PC-9 (cell line): ENCODE data around the gene ARSI. TPM values are rescaled to one million over a fixed set of nuclear protein-coding genes. Genes with fewer than 3 reads are reported as not detected.

Experiments
- BruUV-seq: library from RNA; stranded (reverse); fragments of 400-500 nt; replicated peaks from 2 replicates; lab custom pipeline; 2021; lab: Mats Ljungman, UMichigan
- CTCF ChIA-PET: fragments of 300-600 bp; sonication (Branson Sonifier 250); formaldehyde crosslinking; loops from one replicate; lab custom pipeline; 2022; ENCODE audit warnings: antibody characterized with exemption; lab: Charles Lee
- POLR2A ChIA-PET: fragments of 300-600 bp; sonication (Branson Sonifier 250); formaldehyde crosslinking; loops from one replicate; lab custom pipeline; 2022; ENCODE audit warnings: antibody characterized with exemption; ENCODE audit not compliant: unreplicated experiment; lab: Charles Lee
- DNase-seq, 2 experiments: peaks; one replicate each; pipeline versions ENCODE4 v3.0.0 to v3.0.0-alpha.2; 2015 to 2022; ENCODE audit warnings: mixed read lengths in 1 of 2
- H2AFZ ChIP-seq: fragments of 200-600 bp; sonication (generic); 2 replicates; pipeline ENCODE4 v1.8.1; 2017; ENCODE audit warnings: antibody characterized with exemption
- H3F3A ChIP-seq: fragments of 200-600 bp; sonication (generic); 2 replicates; pipeline ENCODE4 v1.8.1; 2017; ENCODE audit warnings: antibody characterized with exemption, mild to moderate bottlenecking, low read depth; ENCODE audit not compliant: insufficient read depth
- H3K27ac ChIP-seq: fragments of 200-600 bp; sonication (generic); 2 replicates; pipeline ENCODE4 v1.6.1; 2016; ENCODE audit warnings: mixed run types
- H3K27me3 ChIP-seq: fragments of 200-600 bp; sonication (generic); 2 replicates; pipeline ENCODE4 v1.6.1; 2016; ENCODE audit warnings: low read depth, mixed run types; ENCODE audit not compliant: insufficient read depth
- H3K36me3 ChIP-seq: fragments of 200-600 bp; sonication (generic); 2 replicates; pipeline ENCODE4 v1.6.1; 2016; ENCODE audit warnings: low read depth, mixed run types
- H3K4me1 ChIP-seq: fragments of 200-600 bp; sonication (generic); replicated peaks from 2 replicates; pipeline ENCODE4 v1.6.1; 2016; ENCODE audit warnings: mixed run types; ENCODE audit not compliant: insufficient read depth
- H3K4me2 ChIP-seq: fragments of 200-600 bp; sonication (generic); 2 replicates; pipeline ENCODE4 v1.6.1; 2017; ENCODE audit warnings: mixed run types
- H3K4me3 ChIP-seq: fragments of 200-600 bp; sonication (generic); 2 replicates; pipeline ENCODE4 v1.6.1; 2016; ENCODE audit warnings: mixed run types
- H3K79me2 ChIP-seq: fragments of 200-600 bp; sonication (generic); 2 replicates; pipeline ENCODE4 v1.6.1; 2017; ENCODE audit warnings: low read depth, mixed run types
- H3K9me2 ChIP-seq: fragments of 200-600 bp; sonication (generic); 2 replicates; pipeline ENCODE4 v1.8.1; 2017; ENCODE audit warnings: mild to moderate bottlenecking; ENCODE audit not compliant: insufficient read depth
- H3K9me3 ChIP-seq: fragments of 200-600 bp; sonication (generic); 2 replicates; pipeline ENCODE4 v1.8.1; 2016; ENCODE audit warnings: low read depth; ENCODE audit not compliant: insufficient read depth
- H4K20me1 ChIP-seq: fragments of 200-600 bp; sonication (generic); 2 replicates; pipeline ENCODE4 v1.8.1; 2017; ENCODE audit not compliant: insufficient read depth
- EZH2 ChIP-seq: fragments of 200-600 bp; sonication (generic); IDR thresholded peaks from 2 replicates; pipeline ENCODE4 v1.8.0; 2017; ENCODE audit warnings: antibody characterized with exemption, low read depth
- intact Hi-C: fragments of 100-400 bp; cut with micrococcal nuclease; formaldehyde crosslinking; loops from one replicate; pipeline ENCODE4 v1.10.0; 2022; ENCODE audit not compliant: unreplicated experiment
- total RNA-seq: library from RNA; stranded (reverse); gene quantifications from 2 replicates; pipeline ENCODE4 v1.2.3, GENCODE V29; 2021
- TF ChIP-seq, protein P1 (sequence below): fragments of 200-600 bp; sonication (generic); conservative IDR thresholded peaks from 2 replicates; pipeline ENCODE4 v1.6.1; 2017; ENCODE audit warnings: mixed run types, antibody characterized with exemption, mild to moderate bottlenecking, moderate library complexity

ARSI gene
- total RNA-seq, 1 experiment from 2014 or later: 2.6 TPM

DNA sequence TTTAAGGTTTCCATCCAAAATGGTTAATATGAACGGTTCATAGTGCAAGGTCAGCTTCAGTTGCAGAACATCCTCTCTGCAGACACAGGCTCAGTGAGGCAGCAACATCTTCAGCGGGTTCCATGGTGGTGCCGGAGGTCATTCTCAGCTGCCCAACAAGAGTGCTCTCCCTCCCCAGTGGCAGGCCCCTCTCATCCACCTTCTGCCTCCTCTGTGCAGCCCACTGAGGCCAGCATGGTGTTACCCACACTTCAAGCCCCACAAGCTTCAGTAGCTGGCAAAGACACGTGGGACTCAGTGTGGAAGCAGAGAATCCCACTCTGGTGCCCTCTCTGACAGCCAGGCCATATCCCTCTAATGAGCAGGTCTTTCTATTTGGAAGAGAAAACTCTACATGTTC, 4.1 kb upstream of the ARSI start:
- POLR2A ChIA-PET: no interaction called here
- H3K9me3 ChIP-seq: no peaks in the 10 kb centered on the region

DNA sequence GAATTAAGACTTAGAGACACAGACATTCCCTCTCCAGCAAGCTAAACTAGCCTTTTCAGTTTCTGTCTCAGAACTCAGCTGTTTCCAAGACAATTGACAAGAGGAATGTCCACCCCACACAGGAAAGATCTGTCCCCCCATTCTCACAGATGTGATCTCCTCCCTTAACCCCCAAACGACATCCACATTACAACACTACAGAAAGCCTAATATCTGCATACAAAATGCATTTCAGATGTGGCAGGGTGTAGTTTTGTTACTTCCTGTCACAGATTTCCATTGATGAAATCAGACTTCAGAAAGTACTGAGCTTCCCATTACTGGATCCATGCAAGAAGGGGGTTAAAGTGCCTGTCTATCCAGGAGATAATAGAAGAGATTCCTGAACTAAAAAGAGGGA, 2.9 kb upstream of the ARSI start:
- TF ChIP-seq, protein P1, sequence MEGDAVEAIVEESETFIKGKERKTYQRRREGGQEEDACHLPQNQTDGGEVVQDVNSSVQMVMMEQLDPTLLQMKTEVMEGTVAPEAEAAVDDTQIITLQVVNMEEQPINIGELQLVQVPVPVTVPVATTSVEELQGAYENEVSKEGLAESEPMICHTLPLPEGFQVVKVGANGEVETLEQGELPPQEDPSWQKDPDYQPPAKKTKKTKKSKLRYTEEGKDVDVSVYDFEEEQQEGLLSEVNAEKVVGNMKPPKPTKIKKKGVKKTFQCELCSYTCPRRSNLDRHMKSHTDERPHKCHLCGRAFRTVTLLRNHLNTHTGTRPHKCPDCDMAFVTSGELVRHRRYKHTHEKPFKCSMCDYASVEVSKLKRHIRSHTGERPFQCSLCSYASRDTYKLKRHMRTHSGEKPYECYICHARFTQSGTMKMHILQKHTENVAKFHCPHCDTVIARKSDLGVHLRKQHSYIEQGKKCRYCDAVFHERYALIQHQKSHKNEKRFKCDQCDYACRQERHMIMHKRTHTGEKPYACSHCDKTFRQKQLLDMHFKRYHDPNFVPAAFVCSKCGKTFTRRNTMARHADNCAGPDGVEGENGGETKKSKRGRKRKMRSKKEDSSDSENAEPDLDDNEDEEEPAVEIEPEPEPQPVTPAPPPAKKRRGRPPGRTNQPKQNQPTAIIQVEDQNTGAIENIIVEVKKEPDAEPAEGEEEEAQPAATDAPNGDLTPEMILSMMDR: no peak
- no peak for TF ChIP-seq EZH2
- ChIA-PET CTCF (interaction anchor here (0.7 kb wide), 1 partner anchor 11 kb away, joined by 3 read pairs; no protein-coding TSS in a partner anchor), POLR2A (interaction anchor here (0.6 kb wide), 1 partner anchor 284 kb away, joined by 3 read pairs; no protein-coding TSS in a partner anchor)
- Histone ChIP-seq H3F3A (peaks cover 9% of the 10 kb centered on the region), H3K27ac (no peak overlapping the region), H4K20me1 (no peaks in the 10 kb centered on the region), H3K4me1 (peaks cover 15% of the 10 kb centered on the region), H3K27me3 (no peaks in the 10 kb centered on the region), H2AFZ (no peak overlapping the region), H3K79me2 (no peaks in the 10 kb centered on the region), H3K9me3 (no peaks in the 10 kb centered on the region), H3K4me3 (no peak overlapping the region), H3K36me3 (no peaks in the 10 kb centered on the region), H3K4me2 (no peak overlapping the region), H3K9me2 (no peaks in the 10 kb centered on the region)
- no peak for DNase-seq
- intact Hi-C loops: no loop called here
- no TSS peak for BruUV-seq

More for the DNA sequence above, 4.1 kb upstream of the ARSI start:
- no peaks in the 10 kb centered on the region for H3K9me2 ChIP-seq
- no peaks in the 10 kb centered on the region for H3K27me3 ChIP-seq
- DNase-seq: no peak
- CTCF ChIA-PET: no interaction called here
- H3K4me3 ChIP-seq: no peak overlapping the region
- intact Hi-C loops: no loop called here
- H3K27ac ChIP-seq: no peak overlapping the region
- TF ChIP-seq, protein P1: no peak
- TF ChIP-seq EZH2: no peak
- no peaks in the 10 kb centered on the region for H3K79me2 ChIP-seq
- H3F3A ChIP-seq: peaks cover 9% of the 10 kb centered on the region
- H3K4me1 ChIP-seq: peaks cover 15% of the 10 kb centered on the region
- H4K20me1 ChIP-seq: no peaks in the 10 kb centered on the region
- no peak overlapping the region for H3K4me2 ChIP-seq
- BruUV-seq: no TSS peak
- H2AFZ ChIP-seq: no peak overlapping the region
- no peaks in the 10 kb centered on the region for H3K36me3 ChIP-seq

DNA sequence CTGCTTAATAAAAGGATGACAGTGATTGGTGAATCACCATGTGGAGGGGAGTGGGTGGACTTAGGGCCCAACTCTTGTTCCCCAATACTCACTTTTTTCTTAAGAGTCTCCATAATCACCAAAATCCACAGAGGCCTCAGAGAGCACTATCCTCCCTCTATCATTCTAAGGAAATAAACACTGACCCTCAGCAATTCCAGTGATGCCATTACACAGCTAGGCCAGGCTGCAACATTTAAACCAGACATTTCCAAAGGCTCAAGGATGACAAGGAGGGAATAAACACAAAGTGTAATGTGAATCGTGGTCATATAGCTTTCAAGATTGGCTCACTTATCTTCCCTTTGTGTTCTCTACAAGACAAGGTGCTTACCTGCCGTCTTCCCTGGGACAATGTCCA, 2.4 kb upstream of the ARSI start:
- Histone ChIP-seq H3K4me1 (peaks cover 15% of the 10 kb centered on the region), H3K4me3 (no peak overlapping the region), H3K36me3 (no peaks in the 10 kb centered on the region), H3K9me3 (no peaks in the 10 kb centered on the region), H3K9me2 (no peaks in the 10 kb centered on the region), H3K79me2 (no peaks in the 10 kb centered on the region), H3K4me2 (no peak overlapping the region), H4K20me1 (no peaks in the 10 kb centered on the region), H3K27me3 (no peaks in the 10 kb centered on the region), H2AFZ (no peak overlapping the region), H3K27ac (no peak overlapping the region), H3F3A (peaks cover 9% of the 10 kb centered on the region)
- POLR2A ChIA-PET: interaction anchor here (0.6 kb wide), 1 partner anchor 284 kb away, joined by 3 read pairs; no protein-coding TSS in a partner anchor
- TF ChIP-seq, protein P1: no peak
- no peak for TF ChIP-seq EZH2
- intact Hi-C loops: no loop called here
- BruUV-seq: no TSS peak
- CTCF ChIA-PET: no interaction called here
- no peak for DNase-seq
